ENCODE data around the gene ZRANB1.

GRCh38 chr10:125018576-125019143 lies 76.7 kb downstream of the ZRANB1 start:
- no peak for TF ChIP-seq YY1 (IDR thresholded peaks at IDR 0.05; ENCODE audit: low read depth)
- TF ChIP-seq CTCF (IDR thresholded peaks at IDR 0.05): no peak
- no peak for TF ChIP-seq POLR2AphosphoS5 (IDR thresholded peaks at IDR 0.05; ENCODE audit: low read depth, low read length)
- TF ChIP-seq TAF1 (IDR thresholded peaks at IDR 0.05; ENCODE audit: borderline replicate concordance, low read depth, low read length): no peak
- TF ChIP-seq CHD2 (IDR thresholded peaks at IDR 0.05; ENCODE audit: low read length, partially characterized antibody): no peak
- TF ChIP-seq MEF2A (IDR thresholded peaks at IDR 0.05; ENCODE audit: borderline replicate concordance, low read depth): no peak
- no peak for TF ChIP-seq USF2 (IDR thresholded peaks at IDR 0.05; ENCODE audit: borderline replicate concordance, low read depth, low read length)
- TF ChIP-seq, protein P1, sequence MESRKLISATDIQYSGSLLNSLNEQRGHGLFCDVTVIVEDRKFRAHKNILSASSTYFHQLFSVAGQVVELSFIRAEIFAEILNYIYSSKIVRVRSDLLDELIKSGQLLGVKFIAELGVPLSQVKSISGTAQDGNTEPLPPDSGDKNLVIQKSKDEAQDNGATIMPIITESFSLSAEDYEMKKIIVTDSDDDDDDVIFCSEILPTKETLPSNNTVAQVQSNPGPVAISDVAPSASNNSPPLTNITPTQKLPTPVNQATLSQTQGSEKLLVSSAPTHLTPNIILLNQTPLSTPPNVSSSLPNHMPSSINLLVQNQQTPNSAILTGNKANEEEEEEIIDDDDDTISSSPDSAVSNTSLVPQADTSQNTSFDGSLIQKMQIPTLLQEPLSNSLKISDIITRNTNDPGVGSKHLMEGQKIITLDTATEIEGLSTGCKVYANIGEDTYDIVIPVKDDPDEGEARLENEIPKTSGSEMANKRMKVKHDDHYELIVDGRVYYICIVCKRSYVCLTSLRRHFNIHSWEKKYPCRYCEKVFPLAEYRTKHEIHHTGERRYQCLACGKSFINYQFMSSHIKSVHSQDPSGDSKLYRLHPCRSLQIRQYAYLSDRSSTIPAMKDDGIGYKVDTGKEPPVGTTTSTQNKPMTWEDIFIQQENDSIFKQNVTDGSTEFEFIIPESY (IDR thresholded peaks at IDR 0.05; ENCODE audit: borderline replicate concordance, low read depth): no peak
- no peak for TF ChIP-seq RAD21 (IDR thresholded peaks at IDR 0.05; ENCODE audit: low read length)
- no peak for TF ChIP-seq TEAD4 (IDR thresholded peaks at IDR 0.05; ENCODE audit: borderline replicate concordance, insufficient read depth)
- no peak for TF ChIP-seq NRF1 (IDR thresholded peaks at IDR 0.05; ENCODE audit: low read depth, low read length)

Measured in SK-N-SH (cell line).